CD14-positive monocyte (primary cell): ENCODE measurements around the gene YTHDC2. TPM values are rescaled to one million over a fixed set of nuclear protein-coding genes. Genes with fewer than 3 reads are reported as not detected.

Experiments
- DNase-seq, 3 donors: peaks; one replicate each; pipeline ENCODE4 v3.0.0-alpha.2; 2011 to 2022
- H2AFZ ChIP-seq: 2 replicates; pipeline ENCODE4 v1.6.0; 2012; ENCODE audit warnings: mild to moderate bottlenecking, low read depth, low read length, inconsistent platforms; ENCODE audit not compliant: insufficient read depth, poor library complexity, severe bottlenecking
- H3K27ac ChIP-seq, 2 donors: 1 replicate in 1 of 2; 2 replicates in 1 of 2; pipeline ENCODE4 v1.5.1; 2012 to 2013; ENCODE audit warnings: low read length in 2 of 2, control low read depth in 1 of 2, inconsistent platforms in 1 of 2, low read depth in 1 of 2, mild to moderate bottlenecking in 1 of 2
- H3K27me3 ChIP-seq, 2 donors: one replicate each; pipeline versions ENCODE4 v1.6.0 to v1.6.1; 2011 to 2013; ENCODE audit warnings: low read length in 2 of 2; ENCODE audit not compliant: control insufficient read depth in 2 of 2, insufficient read depth in 2 of 2
- H3K36me3 ChIP-seq, 2 donors: replicated peaks in 1 of 2; 1 replicate in 1 of 2; 2 replicates in 1 of 2; pipeline versions ENCODE4 v1.5.1 to v1.6.1; 2012 to 2013; ENCODE audit warnings: low read length in 2 of 2, control low read depth in 1 of 2, inconsistent platforms in 1 of 2, mild to moderate bottlenecking in 1 of 2; ENCODE audit not compliant: insufficient read depth in 2 of 2, control insufficient read depth in 1 of 2
- H3K4me1 ChIP-seq, 2 donors: 1 replicate in 1 of 2; 2 replicates in 1 of 2; pipeline versions ENCODE4 v1.5.1 to v1.6.1; 2012 to 2013; ENCODE audit warnings: low read length in 2 of 2, control low read depth in 1 of 2, inconsistent platforms in 1 of 2, mild to moderate bottlenecking in 1 of 2, moderate library complexity in 1 of 2; ENCODE audit not compliant: insufficient read depth in 2 of 2, control insufficient read depth in 1 of 2
- H3K4me2 ChIP-seq: replicated peaks from 2 replicates; pipeline ENCODE3; 2012; ENCODE audit warnings: low read length, moderate library complexity, mild to moderate bottlenecking; ENCODE audit not compliant: poor library complexity, severe bottlenecking; ENCODE audit errors: extremely low read depth
- H3K4me3 ChIP-seq, 3 experiments: fragments of 200-600 bp in 1 of 3; sonication (generic) in 1 of 3; replicated peaks in 1 of 3; 1 replicate in 2 of 3; 2 replicates in 1 of 3; pipeline ENCODE4 v1.5.1; 2011 to 2013; ENCODE audit warnings: low read length in 3 of 3, mild to moderate bottlenecking in 3 of 3, control low read depth in 2 of 3, low read depth in 2 of 3, inconsistent platforms in 1 of 3, moderate library complexity in 1 of 3
- H3K79me2 ChIP-seq: 2 replicates; pipeline ENCODE4 v1.6.0; 2012; ENCODE audit warnings: mild to moderate bottlenecking, control low read depth, inconsistent platforms, low read length, moderate library complexity; ENCODE audit not compliant: insufficient read depth
- H3K9ac ChIP-seq: 2 replicates; pipeline ENCODE4 v1.6.0; 2017; ENCODE audit warnings: low read length, mild to moderate bottlenecking; ENCODE audit not compliant: insufficient read depth, poor library complexity, severe bottlenecking
- H3K9me3 ChIP-seq, 2 donors: replicated peaks in 1 of 2; 1 replicate in 1 of 2; 2 replicates in 1 of 2; pipeline versions ENCODE4 v1.5.1 to v1.6.1; 2012 to 2013; ENCODE audit warnings: low read length in 2 of 2, control low read depth in 1 of 2; ENCODE audit not compliant: control insufficient read depth in 1 of 2, insufficient read depth in 1 of 2
- H4K20me1 ChIP-seq: 2 replicates; pipeline ENCODE4 v1.6.0; 2012; ENCODE audit warnings: mild to moderate bottlenecking, low read length, control low read depth, moderate library complexity; ENCODE audit not compliant: insufficient read depth
- H3K27ac Mint-ChIP-seq, 7 donors: one replicate each; pipeline ENCODE4 v1.8.0; 2020; ENCODE audit warnings: mild to moderate bottlenecking in 7 of 7, mixed read lengths in 7 of 7, moderate library complexity in 6 of 7, inconsistent platforms in 2 of 7
- H3K27me3 Mint-ChIP-seq, 3 donors: one replicate each; pipeline ENCODE4 v1.8.0; 2021 to 2022; ENCODE audit warnings: low read depth in 3 of 3, mild to moderate bottlenecking in 3 of 3, mixed read lengths in 3 of 3, moderate library complexity in 3 of 3, inconsistent platforms in 1 of 3
- H3K36me3 Mint-ChIP-seq, 2 donors: one replicate each; pipeline ENCODE4 v1.8.0; 2020; ENCODE audit warnings: mixed read lengths in 2 of 2, inconsistent platforms in 1 of 2, mild to moderate bottlenecking in 1 of 2
- H3K4me1 Mint-ChIP-seq: one replicate; pipeline ENCODE4 v1.8.0; 2020; ENCODE audit warnings: mild to moderate bottlenecking, mixed read lengths
- H3K4me3 Mint-ChIP-seq, 2 donors: one replicate each; pipeline ENCODE4 v1.8.0; 2020; ENCODE audit warnings: mild to moderate bottlenecking in 2 of 2, mixed read lengths in 2 of 2, moderate library complexity in 1 of 2
- H3K9me3 Mint-ChIP-seq, 7 donors: one replicate each; pipeline ENCODE4 v1.8.0; 2020 to 2022; ENCODE audit warnings: mixed read lengths in 7 of 7, mild to moderate bottlenecking in 6 of 7, moderate library complexity in 6 of 7, inconsistent platforms in 2 of 7
- WGBS: methylation state at CpG from one replicate; pipeline ENCODE4 v1.1.5; 2013; ENCODE audit warnings: missing lambda C conversion rate; ENCODE audit not compliant: insufficient coverage; 5-methylcytosine and 5-hydroxymethylcytosine counted together
- intact Hi-C, 2 donors: fragments of 100-400 bp; cut with micrococcal nuclease; formaldehyde crosslinking; loops; one replicate each; pipeline versions ENCODE4 v1.15.0 to v1.15.1; 2023
- polyA minus RNA-seq: library from RNA; depleted of rRNA, polyadenylated mRNA; stranded (reverse); fragments of >200 nt; gene quantifications from 2 replicates; pipeline ENCODE4 v1.2.3, GENCODE V29; 2012
- polyA plus RNA-seq, 3 donors: library from polyadenylated mRNA; depleted of rRNA in 1 of 3; unstranded in 2 of 3; stranded (reverse) in 1 of 3; fragments of 300-500 nt in 2 of 3; fragments of >200 nt in 1 of 3; fragmentation: Illumina TruSeq in 2 of 3; gene quantifications; 1 replicate in 2 of 3; 2 replicates in 1 of 3; pipeline ENCODE4 v1.2.3, GENCODE V29; 2012 to 2021
- total RNA-seq, 12 experiments: library from RNA in 1 of 12; stranded (reverse) in 1 of 12; fragments of 120-200 nt in 1 of 12; gene quantifications; one replicate each; pipeline ENCODE4 v1.2.4 and lab custom pipeline; 2013 to 2026; ENCODE audit warnings: mixed read lengths in 6 of 12, inconsistent platforms in 1 of 12
- TF ChIP-seq, protein P1 (sequence below): fragments of 200-600 bp; IDR thresholded peaks from one replicate; pipeline ENCODE4 v1.8.0; 2022; ENCODE audit warnings: antibody characterized with exemption, mild to moderate bottlenecking

The YTHDC2 gene
- total RNA-seq (2013), result 24.6 TPM
- polyA plus RNA-seq (10 to 100 TPM in 2 of 3 donors, 1 to 10 TPM in 1; 5.8 to 10.3 (median 10.3) TPM), polyA minus RNA-seq (14.7 and 17.2 TPM in 2 replicates), total RNA-seq (lab: John Stamatoyannopoulos, UW) (14.4 to 74.5 (median 56.9) reads per million in 11 experiments)

- Histone ChIP-seq H3K27me3 (peaks cover 25 to 27% of the 10 kb centered on the region in 2 donors), H3K36me3 (peaks cover 8 to 24% of the 10 kb centered on the region in 2 donors), H4K20me1 (no peaks in the 10 kb centered on the region), H3K4me1 (peaks cover 6 to 7% of the 10 kb centered on the region in 2 donors), H3K9me3 (no peaks in the 10 kb centered on the region), H3K4me2 (peak within 1 kb of the TSS; percentile 88), H2AFZ (peak within 1 kb of the TSS; percentile 85), H3K9ac (peak within 1 kb of the TSS; percentile 95), H3K27ac (peak within 1 kb of the TSS; percentile 68 to 92), H3K4me3 (peak within 1 kb of the TSS; percentile 49 to 90 (median 60)), H3K79me2 (peaks cover 28% of the 10 kb centered on the region)
- Mint-ChIP-seq H3K9me3 (peaks cover 0 to 3% (median 0%) of the 10 kb centered on the region in 7 donors), H3K4me3 (peak within 1 kb of the TSS; percentile 85 to 93), H3K27me3 (peaks cover 16 to 25% (median 23%) of the 10 kb centered on the region in 3 donors), H3K27ac (peak within 1 kb of the TSS; percentile 89 to 95 (median 93)), H3K36me3 (peaks cover 15 to 28% of the 10 kb centered on the region in 2 donors), H3K4me1 (peaks cover 21% of the 10 kb centered on the region)
- intact Hi-C loops, result no loop called here
- peak; percentile 93 to 97 (median 93) for DNase-seq
- TF ChIP-seq, protein P1, sequence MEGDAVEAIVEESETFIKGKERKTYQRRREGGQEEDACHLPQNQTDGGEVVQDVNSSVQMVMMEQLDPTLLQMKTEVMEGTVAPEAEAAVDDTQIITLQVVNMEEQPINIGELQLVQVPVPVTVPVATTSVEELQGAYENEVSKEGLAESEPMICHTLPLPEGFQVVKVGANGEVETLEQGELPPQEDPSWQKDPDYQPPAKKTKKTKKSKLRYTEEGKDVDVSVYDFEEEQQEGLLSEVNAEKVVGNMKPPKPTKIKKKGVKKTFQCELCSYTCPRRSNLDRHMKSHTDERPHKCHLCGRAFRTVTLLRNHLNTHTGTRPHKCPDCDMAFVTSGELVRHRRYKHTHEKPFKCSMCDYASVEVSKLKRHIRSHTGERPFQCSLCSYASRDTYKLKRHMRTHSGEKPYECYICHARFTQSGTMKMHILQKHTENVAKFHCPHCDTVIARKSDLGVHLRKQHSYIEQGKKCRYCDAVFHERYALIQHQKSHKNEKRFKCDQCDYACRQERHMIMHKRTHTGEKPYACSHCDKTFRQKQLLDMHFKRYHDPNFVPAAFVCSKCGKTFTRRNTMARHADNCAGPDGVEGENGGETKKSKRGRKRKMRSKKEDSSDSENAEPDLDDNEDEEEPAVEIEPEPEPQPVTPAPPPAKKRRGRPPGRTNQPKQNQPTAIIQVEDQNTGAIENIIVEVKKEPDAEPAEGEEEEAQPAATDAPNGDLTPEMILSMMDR, result no peak
- WGBS, result under 1% methylated on average over 63 of the region's 72 CpGs
These were observed at the start of gene YTHDC2 for GRCh38 chr5:113513384-113514288. YTHDC2 (plus strand) TSS chr5:113513694; CDS start chr5:113513896, 202 bp downstream.

DNA sequence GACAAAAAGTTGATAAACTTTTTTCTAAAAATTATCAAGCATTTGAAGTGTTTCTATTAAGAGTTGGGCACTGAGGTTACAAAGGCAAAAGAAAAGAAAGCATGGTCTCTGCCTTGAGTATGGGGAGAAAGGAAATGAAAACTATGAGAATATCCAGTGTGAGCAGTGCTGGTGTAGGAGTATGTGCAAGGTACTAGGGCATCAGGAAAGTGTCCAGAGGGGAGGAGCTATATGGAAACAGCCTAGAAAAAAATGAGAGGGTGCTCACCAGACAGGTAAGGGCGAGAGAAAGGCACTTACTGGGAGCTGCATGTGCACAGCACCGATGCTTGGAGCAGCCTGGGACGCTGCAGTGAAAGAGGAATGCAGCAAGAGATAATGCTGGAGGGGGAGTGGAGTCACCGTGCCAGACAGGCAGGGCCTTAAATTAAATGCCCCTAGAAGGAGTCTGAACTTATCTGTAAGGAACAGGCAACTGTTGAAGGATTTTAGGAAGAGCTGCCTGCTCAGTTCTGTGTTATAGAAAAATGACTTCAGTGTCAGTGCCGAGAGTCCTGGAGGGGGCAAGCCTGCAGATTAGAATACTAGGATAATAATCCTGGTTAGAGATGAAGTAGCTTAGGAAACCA, 39.3 kb upstream of the YTHDC2 start:
- Histone ChIP-seq H3K36me3 (no peaks in the 10 kb centered on the region), H3K4me3 (no peak overlapping the region), H3K9ac (no peak overlapping the region), H3K27ac (no peak overlapping the region), H3K27me3 (peaks cover 37 to 52% of the 10 kb centered on the region in 2 donors), H3K9me3 (peaks cover 0 to 11% of the 10 kb centered on the region in 2 donors), H3K4me1 (no peaks in the 10 kb centered on the region), H4K20me1 (no peaks in the 10 kb centered on the region), H3K79me2 (no peaks in the 10 kb centered on the region), H2AFZ (no peak overlapping the region), H3K4me2 (no peak overlapping the region)
- intact Hi-C loops, result no loop called here
- Mint-ChIP-seq H3K27ac (no peak overlapping the region), H3K27me3 (peaks cover 26 to 50% (median 34%) of the 10 kb centered on the region in 3 donors), H3K4me3 (peak overlapping the region in 1 of 2 donors; percentile 5), H3K4me1 (no peaks in the 10 kb centered on the region), H3K9me3 (peaks cover 9 to 18% (median 14%) of the 10 kb centered on the region in 7 donors), H3K36me3 (no peaks in the 10 kb centered on the region)
- 46% methylated on average over 5 of the region's 5 CpGs for WGBS
- TF ChIP-seq, protein P1, result no peak
- no peak for DNase-seq
